IPS-20b (cell line): ENCODE measurements around the gene PDE7B.
"Not testable (repeated sequence)": the region's sequence is repeated elsewhere in the genome, so short reads cannot be mapped to it uniquely, and the experiment has no call there.

Source experiments
- H3K27ac ChIP-seq: one replicate; pipeline ENCODE4 v1.5.1; 2013; ENCODE audit warnings: low read length
- H3K27me3 ChIP-seq: 2 replicates; pipeline ENCODE4 v1.6.1; 2013; ENCODE audit warnings: mild to moderate bottlenecking, low read length, inconsistent platforms; ENCODE audit not compliant: insufficient read depth
- H3K36me3 ChIP-seq: 2 replicates; pipeline ENCODE4 v1.6.1; 2013; ENCODE audit warnings: low read depth, mild to moderate bottlenecking, inconsistent platforms, low read length, moderate library complexity; ENCODE audit not compliant: insufficient read depth
- H3K4me1 ChIP-seq: 2 replicates; pipeline ENCODE4 v1.6.1; 2013; ENCODE audit warnings: mild to moderate bottlenecking, control low read depth, inconsistent platforms, low read length, moderate library complexity; ENCODE audit not compliant: insufficient read depth
- H3K4me3 ChIP-seq: 2 replicates; pipeline ENCODE4 v1.5.1; 2013; ENCODE audit warnings: mild to moderate bottlenecking, low read length, inconsistent platforms
- H3K9ac ChIP-seq: 2 replicates; pipeline ENCODE4 v1.6.1; 2013; ENCODE audit warnings: low read depth, mild to moderate bottlenecking, inconsistent platforms, low read length, moderate library complexity
- H3K9me3 ChIP-seq: 2 replicates; pipeline ENCODE4 v1.6.1; 2013; ENCODE audit warnings: mild to moderate bottlenecking, low read depth, low read length, inconsistent platforms; ENCODE audit not compliant: insufficient read depth

Gene PDE7B

DNA sequence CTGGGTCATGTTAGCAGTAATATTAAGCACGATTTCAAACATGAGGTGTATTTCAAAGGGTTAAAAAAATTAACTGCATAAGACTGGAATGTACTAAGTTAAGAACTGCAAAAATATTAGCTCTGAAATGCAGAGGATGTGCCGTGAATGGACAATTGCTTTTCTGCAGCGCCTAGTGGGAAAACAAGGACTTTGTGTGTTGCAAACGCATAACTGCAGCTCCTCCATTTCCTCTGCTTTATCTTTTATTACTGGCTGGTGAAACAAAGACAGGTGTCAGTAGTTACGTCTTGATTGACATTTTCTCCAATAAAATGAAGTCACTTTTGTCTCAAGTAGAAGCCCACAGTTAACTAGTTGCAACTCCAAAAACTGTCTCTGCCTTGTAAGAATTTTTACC is 1.7 kb downstream of the PDE7B start:
- Histone ChIP-seq H3K9ac (no peak overlapping the region), H3K4me3 (no peak overlapping the region), H3K27me3 (no peaks in the 10 kb centered on the region), H3K27ac (no peak overlapping the region), H3K36me3 (no peaks in the 10 kb centered on the region), H3K4me1 (peaks cover 15% of the 10 kb centered on the region; the same call in 1 of the 2 replicates), H3K9me3 (no peaks in the 10 kb centered on the region)

DNA sequence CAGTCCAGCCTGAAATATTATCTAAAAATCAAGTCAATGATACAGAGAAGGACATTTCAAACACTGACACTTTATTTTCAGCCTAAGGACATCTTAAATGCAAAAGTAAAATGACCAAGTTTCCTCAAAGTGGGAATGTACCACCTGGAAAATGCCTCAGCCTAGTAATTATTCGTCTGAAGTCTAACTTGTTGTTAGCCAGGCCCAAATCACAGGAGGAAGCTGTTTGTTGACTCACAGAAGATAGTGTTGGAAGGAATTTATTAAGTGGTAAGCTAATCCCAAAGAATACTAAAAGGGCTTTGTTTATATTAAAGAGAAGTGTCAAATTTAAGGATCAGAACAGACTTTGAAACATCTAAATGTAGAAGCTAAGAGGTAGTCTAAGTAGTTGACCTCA is 2.5 kb downstream of the PDE7B start:
- Histone ChIP-seq H3K27me3 (no peaks in the 10 kb centered on the region), H3K4me1 (peaks cover 15% of the 10 kb centered on the region; the same call in 1 of the 2 replicates), H3K4me3 (no peak overlapping the region), H3K27ac (no peak overlapping the region), H3K9me3 (no peaks in the 10 kb centered on the region), H3K9ac (no peak overlapping the region), H3K36me3 (no peaks in the 10 kb centered on the region)

DNA sequence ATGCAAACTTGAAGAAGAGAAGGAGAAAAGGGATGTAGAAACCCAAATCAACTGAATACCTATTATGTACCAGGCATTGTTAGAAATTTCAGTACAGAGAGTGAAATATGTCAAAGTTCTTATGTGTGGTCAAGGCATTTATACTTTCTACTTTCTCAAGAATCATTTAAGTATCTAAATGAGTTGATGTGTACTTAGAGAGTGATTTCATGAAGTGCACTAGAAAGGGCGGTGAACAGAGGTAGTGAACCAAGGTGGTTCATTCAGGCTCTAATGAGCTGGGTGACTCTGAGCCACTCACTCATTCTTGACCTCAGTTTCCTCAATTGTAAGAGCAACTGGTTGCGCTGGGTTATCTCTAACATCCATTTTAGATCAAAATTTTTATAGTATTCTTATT is 3.3 kb downstream of the PDE7B start:
- Histone ChIP-seq H3K27ac (no peak overlapping the region), H3K4me1 (peaks cover 15% of the 10 kb centered on the region; the same call in 1 of the 2 replicates), H3K36me3 (no peaks in the 10 kb centered on the region), H3K9ac (no peak overlapping the region), H3K9me3 (no peaks in the 10 kb centered on the region), H3K4me3 (no peak overlapping the region), H3K27me3 (no peaks in the 10 kb centered on the region)

DNA sequence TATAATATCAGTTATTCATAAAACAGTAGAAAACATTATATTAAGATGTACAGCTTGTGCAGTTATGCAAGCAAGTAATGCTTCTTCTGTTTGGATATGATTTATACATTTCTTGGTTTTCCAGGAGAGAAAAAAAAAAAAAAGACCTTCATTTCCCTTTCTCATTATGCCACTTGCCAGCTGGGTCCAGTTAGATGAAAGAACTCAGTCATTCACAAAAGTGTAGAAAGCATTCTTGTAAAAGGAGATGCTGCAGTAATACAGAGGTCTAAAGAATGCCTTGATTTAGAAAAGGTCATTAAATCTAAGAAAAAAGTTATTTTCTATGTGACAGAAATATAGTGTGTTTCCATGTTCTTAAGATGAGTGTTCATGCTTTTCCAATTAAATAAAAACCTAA is 7.4 kb downstream of the PDE7B start:
- Histone ChIP-seq H3K4me1 (no peaks in the 10 kb centered on the region), H3K36me3 (no peaks in the 10 kb centered on the region), H3K4me3 (no peak overlapping the region), H3K27me3 (no peaks in the 10 kb centered on the region), H3K9me3 (no peaks in the 10 kb centered on the region), H3K27ac (no peak overlapping the region), H3K9ac (no peak overlapping the region)

DNA sequence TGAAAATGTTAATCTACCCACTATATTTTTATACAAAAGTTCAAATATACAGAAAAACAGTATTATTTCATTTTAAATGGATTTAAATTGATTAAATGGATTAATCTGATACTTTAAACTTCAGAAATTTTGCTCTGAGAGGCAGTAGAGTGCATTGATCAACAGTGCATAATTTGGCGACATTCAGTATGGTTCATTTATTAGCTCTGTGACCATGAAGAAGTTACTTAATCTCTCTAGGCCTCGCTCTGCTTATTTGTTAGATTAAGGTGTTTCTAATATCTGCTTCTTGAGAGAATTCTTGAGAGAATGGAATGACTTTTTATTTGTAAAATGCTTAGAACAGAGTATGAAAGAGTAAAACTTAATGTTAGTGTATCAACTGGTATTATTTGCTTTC is 8.9 kb downstream of the PDE7B start:
- no peak overlapping the region for H3K27ac ChIP-seq
- H3K9me3 ChIP-seq = no peaks in the 10 kb centered on the region
- H3K9ac ChIP-seq = no peak overlapping the region
- H3K4me1 ChIP-seq = no peaks in the 10 kb centered on the region
- no peaks in the 10 kb centered on the region for H3K36me3 ChIP-seq
- H3K4me3 ChIP-seq = no peak overlapping the region
- H3K27me3 ChIP-seq = no peaks in the 10 kb centered on the region

DNA sequence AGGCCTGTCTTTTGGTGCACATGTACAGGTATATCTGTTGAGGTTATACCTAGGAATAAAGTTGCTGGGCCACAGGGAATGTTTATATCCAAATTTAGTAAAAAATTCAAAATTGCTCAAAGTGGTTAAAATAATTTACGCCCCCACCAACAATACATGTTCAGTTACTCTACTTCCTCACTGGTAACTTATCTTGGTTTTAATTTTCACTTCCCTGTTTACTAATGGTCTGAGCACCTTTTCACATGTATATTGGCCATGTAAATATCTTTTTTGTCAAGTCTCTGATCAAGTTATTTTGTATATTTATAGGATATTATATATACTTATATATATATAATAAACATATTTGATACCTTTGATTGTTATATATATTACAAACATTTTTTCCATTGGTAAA is 9.7 kb downstream of the PDE7B start:
- Histone ChIP-seq H3K27ac (no peak overlapping the region), H3K36me3 (no peaks in the 10 kb centered on the region), H3K27me3 (no peaks in the 10 kb centered on the region)

DNA sequence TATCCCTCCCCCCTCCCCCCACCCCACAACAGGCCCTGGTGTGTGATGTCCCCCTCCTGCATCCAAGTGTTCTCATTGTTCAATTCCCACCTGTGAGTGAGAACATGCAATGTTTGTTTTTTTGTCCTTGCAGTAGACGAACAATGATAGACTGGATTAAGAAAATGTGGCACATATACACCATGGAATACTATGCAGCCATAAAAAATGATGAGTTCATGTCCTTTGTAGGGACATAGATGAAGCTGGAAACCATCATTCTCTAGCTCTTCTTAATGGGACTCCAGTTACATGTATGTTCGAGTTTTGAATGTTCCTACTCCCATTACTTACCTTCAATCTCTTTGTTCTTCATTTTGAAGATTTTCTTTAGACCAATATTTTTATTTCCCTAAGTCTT is 13.4 kb downstream of the PDE7B start:
- H3K4me1 ChIP-seq, H3K27me3 ChIP-seq, H3K36me3 ChIP-seq, H3K27ac ChIP-seq, H3K4me3 ChIP-seq, H3K9ac ChIP-seq, H3K9me3 ChIP-seq: not testable (repeated sequence)

More for the DNA sequence above, 9.7 kb downstream of the PDE7B start:
- Histone ChIP-seq H3K9me3 (no peaks in the 10 kb centered on the region), H3K4me3 (no peak overlapping the region), H3K4me1 (no peaks in the 10 kb centered on the region), H3K9ac (no peak overlapping the region)

DNA sequence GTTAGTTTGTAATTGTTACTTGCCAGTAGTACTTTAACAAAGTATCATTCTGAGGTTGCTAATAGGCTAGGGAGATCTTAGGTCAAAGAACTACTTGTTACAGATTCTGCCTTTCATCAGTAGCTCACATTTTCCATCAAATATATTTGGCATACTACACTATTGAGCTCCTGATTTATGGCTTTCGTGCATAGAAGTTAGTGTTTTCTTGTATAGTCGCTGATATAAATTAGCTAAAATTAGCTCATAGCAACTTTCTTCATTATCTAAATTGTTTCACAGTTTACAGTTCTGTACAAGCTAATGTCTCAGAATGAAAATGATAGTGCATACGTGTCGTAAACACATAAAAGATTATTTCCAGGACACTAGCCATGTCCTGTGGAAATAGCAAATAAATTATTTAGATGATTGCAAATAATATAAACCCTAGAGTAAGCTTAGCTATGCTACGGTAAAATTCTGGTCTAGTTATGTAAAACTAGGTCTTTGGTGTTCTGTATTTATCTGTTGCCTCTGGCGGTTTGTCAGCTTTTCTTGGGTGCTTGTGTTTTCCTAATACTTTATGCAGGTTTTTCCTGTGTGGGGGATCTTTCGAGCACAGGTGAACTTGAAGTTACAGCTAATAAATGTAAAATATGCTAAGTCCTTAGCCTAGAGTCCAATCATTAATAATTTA is 15.1 kb downstream of the PDE7B start:
- Histone ChIP-seq H3K36me3 (no peaks in the 10 kb centered on the region), H3K4me3 (no peak overlapping the region), H3K9ac (no peak overlapping the region), H3K27me3 (no peaks in the 10 kb centered on the region), H3K9me3 (no peaks in the 10 kb centered on the region), H3K4me1 (no peaks in the 10 kb centered on the region), H3K27ac (no peak overlapping the region)

DNA sequence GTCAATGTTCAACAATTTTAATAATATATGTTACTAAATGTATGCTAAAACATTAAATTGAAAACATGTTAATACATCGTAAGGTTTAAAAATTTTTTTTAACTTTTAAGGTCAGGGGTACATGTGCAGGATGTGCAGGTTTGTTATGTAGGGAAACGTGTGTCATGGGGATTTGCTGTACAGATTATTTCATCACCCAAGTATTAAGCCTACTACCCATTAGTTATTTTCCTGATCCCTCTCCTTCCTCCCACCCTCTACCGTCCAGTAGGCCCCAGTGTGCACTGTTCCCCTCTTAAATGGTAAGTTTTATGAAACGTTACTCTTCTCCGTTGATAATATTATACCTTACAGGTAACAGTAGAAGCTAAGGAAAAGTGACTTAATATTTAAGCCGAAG is 15.8 kb downstream of the PDE7B start:
- Histone ChIP-seq H3K27ac (no peak overlapping the region), H3K27me3 (no peaks in the 10 kb centered on the region), H3K4me1 (no peaks in the 10 kb centered on the region), H3K9me3 (no peaks in the 10 kb centered on the region), H3K36me3 (no peaks in the 10 kb centered on the region), H3K9ac (no peak overlapping the region), H3K4me3 (no peak overlapping the region)

DNA sequence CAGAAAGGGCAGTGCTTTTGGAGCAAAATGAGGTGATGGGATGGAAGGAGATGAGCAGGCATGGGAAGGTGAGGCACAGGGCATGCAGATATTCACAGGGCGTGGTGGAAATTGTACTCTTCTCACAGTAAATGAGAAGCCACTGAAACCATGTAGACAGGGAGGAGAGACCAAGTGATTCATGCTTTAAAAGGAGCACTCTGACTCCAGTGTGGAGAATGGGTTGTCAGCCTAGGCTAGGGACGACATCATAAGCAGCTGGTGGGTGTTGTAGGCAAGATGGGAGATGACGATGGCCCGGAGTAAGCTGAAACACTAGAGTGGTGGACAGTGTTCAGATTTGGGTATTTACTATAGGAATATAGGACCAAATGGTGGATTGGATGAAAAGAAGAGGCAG is 18.4 kb downstream of the PDE7B start:
- H3K27me3 ChIP-seq = no peaks in the 10 kb centered on the region
- H3K36me3 ChIP-seq = no peaks in the 10 kb centered on the region
- no peak overlapping the region for H3K9ac ChIP-seq
- no peaks in the 10 kb centered on the region for H3K9me3 ChIP-seq
- no peak overlapping the region for H3K4me3 ChIP-seq
- no peaks in the 10 kb centered on the region for H3K4me1 ChIP-seq
- no peak overlapping the region for H3K27ac ChIP-seq

DNA sequence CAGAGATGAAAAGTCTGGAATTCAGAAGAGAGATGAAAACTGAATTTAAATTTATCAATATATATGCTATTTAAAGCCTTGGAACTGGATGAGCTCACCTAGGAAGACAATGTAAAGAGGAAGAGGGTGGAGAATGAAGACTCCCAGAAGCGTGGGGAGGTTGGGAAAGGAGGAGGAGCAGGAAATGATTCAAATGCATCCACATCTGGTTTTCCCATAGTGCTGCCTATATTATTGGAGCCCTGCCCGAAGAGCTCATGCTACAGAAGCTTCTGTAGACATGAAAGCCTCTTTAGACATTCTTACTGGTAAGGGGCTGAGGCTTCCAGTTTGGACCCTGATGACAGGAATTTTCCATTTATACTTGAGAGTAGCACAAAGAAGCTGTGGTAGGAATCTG is 19.2 kb downstream of the PDE7B start:
- Histone ChIP-seq H3K36me3 (no peaks in the 10 kb centered on the region), H3K4me3 (no peak overlapping the region), H3K9me3 (no peaks in the 10 kb centered on the region), H3K9ac (no peak overlapping the region), H3K27ac (no peak overlapping the region), H3K27me3 (no peaks in the 10 kb centered on the region), H3K4me1 (no peaks in the 10 kb centered on the region)

DNA sequence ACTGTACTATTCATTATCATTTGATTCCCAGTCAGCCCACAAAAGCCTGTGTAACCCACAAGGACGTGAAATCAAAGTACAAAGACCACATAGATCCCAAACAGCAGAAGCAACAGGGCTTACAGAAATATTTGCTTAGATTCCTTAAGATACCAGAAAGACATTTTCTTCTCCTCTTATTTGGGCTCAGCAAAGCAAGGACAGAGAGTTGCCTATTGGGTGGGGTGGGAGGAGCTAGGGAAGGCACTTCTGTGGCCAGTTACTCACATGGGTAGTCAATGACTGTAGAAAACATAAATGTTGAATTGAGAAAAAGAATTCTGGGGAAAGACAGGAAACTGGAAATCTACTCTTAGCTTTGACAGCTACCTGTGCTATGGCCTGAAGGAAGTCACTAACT is 19.8 kb downstream of the PDE7B start:
- no peaks in the 10 kb centered on the region for H3K4me1 ChIP-seq
- H3K27me3 ChIP-seq = no peaks in the 10 kb centered on the region
- H3K36me3 ChIP-seq = no peaks in the 10 kb centered on the region
- no peak overlapping the region for H3K27ac ChIP-seq
- H3K4me3 ChIP-seq = no peak overlapping the region
- no peaks in the 10 kb centered on the region for H3K9me3 ChIP-seq
- no peak overlapping the region for H3K9ac ChIP-seq
